ENCODE data around the gene HDAC7. TPM values are rescaled to one million over a fixed set of nuclear protein-coding genes. Genes with fewer than 3 reads are reported as not detected.

HDAC7 gene
- total RNA-seq, 1 experiment from 2014 or later = 44.2 TPM

- no peak for DNase-seq
- no peaks in the 10 kb centered on the region for H3K9me2 ChIP-seq (replicated peaks; ENCODE audit: low read length)
- H3F3A ChIP-seq (ENCODE audit: low read length, unreplicated experiment) = no peaks in the 10 kb centered on the region
- H3K9me3 ChIP-seq (ENCODE audit: low read length) = no peaks in the 10 kb centered on the region
- peaks cover 12% of the 10 kb centered on the region for H3K36me3 ChIP-seq (ENCODE audit: low read depth, low read length)
- H2AFZ ChIP-seq (ENCODE audit: low read length) = no peak overlapping the region
- no peak overlapping the region for H3K9ac ChIP-seq (ENCODE audit: low read length)
- ChIA-PET CTCF (no interaction called here), POLR2A (ENCODE audit: unreplicated experiment) (no interaction called here)
- intact Hi-C loops (cut with micrococcal nuclease) = no loop called here
- no peak for TF ChIP-seq EZH2phosphoT487 (IDR thresholded peaks at IDR 0.05; ENCODE audit: borderline replicate concordance, low read length)
- TF ChIP-seq CTCF (conservative IDR thresholded peaks at IDR 0.05; ENCODE audit: low read depth, low read length) = no peak
- TF ChIP-seq EZH2 (IDR thresholded peaks at IDR 0.05; ENCODE audit: low read length, unreplicated experiment) = no peak
- no peaks in the 10 kb centered on the region for H4K20me1 ChIP-seq (ENCODE audit: low read length)
- H3K4me3 ChIP-seq (ENCODE audit: low read length) = no peak overlapping the region
- H3K27ac ChIP-seq (ENCODE audit: low read length) = no peak overlapping the region
- no TSS peak for BruUV-seq (replicated peaks)
- ATAC-seq = no peak
- H3K4me2 ChIP-seq (ENCODE audit: low read length) = no peak overlapping the region
- H3K79me2 ChIP-seq (ENCODE audit: low read length) = no peaks in the 10 kb centered on the region
- H3K4me1 ChIP-seq (ENCODE audit: insufficient read depth, low read length) = no peaks in the 10 kb centered on the region
- H3K27me3 ChIP-seq (ENCODE audit: low read length) = no peaks in the 10 kb centered on the region
Observed at GRCh38 chr12:47852096-47852571, 32.4 kb upstream of the HDAC7 start.

- Histone ChIP-seq H3K27ac (ENCODE audit: low read length) (no peak overlapping the region), H3K27me3 (ENCODE audit: low read length) (no peaks in the 10 kb centered on the region), H3K4me2 (ENCODE audit: low read length) (no peak overlapping the region), H4K20me1 (ENCODE audit: low read length) (no peaks in the 10 kb centered on the region), H3K9ac (ENCODE audit: low read length) (no peak overlapping the region), H3K79me2 (ENCODE audit: low read length) (no peaks in the 10 kb centered on the region), H2AFZ (ENCODE audit: low read length) (no peak overlapping the region), H3K4me1 (ENCODE audit: insufficient read depth, low read length) (no peaks in the 10 kb centered on the region), H3F3A (ENCODE audit: low read length, unreplicated experiment) (no peaks in the 10 kb centered on the region), H3K9me2 (replicated peaks; ENCODE audit: low read length) (no peaks in the 10 kb centered on the region), H3K36me3 (ENCODE audit: low read depth, low read length) (peaks cover 12% of the 10 kb centered on the region), H3K9me3 (ENCODE audit: low read length) (no peaks in the 10 kb centered on the region), H3K4me3 (ENCODE audit: low read length) (no peak overlapping the region)
- intact Hi-C loops (cut with micrococcal nuclease) = no loop called here
- ChIA-PET CTCF (no interaction called here), POLR2A (ENCODE audit: unreplicated experiment) (no interaction called here)
- DNase-seq (no peak), ATAC-seq (no peak)
- TF ChIP-seq CTCF (conservative IDR thresholded peaks at IDR 0.05; ENCODE audit: low read depth, low read length) = no peak
- no peak for TF ChIP-seq EZH2 (IDR thresholded peaks at IDR 0.05; ENCODE audit: low read length, unreplicated experiment)
- TF ChIP-seq EZH2phosphoT487 (IDR thresholded peaks at IDR 0.05; ENCODE audit: borderline replicate concordance, low read length) = no peak
- BruUV-seq (replicated peaks) = no TSS peak
Observed at GRCh38 chr12:47851303-47851952, 31.7 kb upstream of the HDAC7 start.

Measured in PC-3 (cell line).